DMS114 treated with DMSO at 0.1 percent for 48 hours (cell line): ENCODE measurements around the gene IFNAR1.

Source experiments
- DNase-seq: peaks from one replicate; lab custom pipeline; 2025; ENCODE audit not compliant: unreplicated experiment; lab: John Stamatoyannopoulos, UW

The IFNAR1 gene

DNA sequence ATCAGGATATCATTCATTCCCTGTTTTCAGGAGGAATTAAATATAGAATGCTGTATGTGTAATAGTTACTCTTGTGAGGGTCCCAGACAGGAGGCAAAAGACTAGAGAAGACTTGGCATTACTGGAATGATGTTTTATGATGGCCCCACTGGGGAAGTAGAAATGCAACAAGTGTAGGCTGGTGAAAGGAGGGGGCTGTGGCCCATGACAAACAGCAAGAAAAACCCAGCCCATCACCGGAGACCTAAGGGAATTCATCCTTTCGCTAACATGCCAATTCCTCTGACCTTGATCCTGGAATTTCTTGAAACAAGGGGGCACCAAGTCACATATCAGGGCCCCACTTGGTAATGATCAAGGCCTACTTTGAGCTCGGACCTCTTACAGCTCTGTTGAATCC, 72.9 kb downstream of the IFNAR1 start:
- no peak for DNase-seq

DNA sequence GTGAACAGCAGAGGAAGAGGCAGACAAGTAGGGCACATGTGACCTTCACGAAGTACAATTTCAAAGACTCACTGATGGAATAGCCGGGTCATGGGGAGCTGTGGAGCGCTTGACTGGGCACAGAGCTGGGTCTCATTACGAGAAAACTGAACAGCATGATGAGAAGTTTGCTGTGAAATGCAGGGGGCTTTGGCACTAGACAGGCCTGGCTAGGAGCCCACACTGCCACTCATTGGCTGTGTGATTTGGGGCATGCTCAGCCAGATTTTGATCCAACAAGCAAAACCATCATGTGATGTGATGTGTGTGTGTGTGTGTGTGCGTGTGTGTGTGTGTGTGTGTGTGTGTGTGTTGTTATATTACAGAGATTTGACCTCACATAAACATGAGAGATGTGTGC, 73.6 kb downstream of the IFNAR1 start:
- DNase-seq, result no peak

DNA sequence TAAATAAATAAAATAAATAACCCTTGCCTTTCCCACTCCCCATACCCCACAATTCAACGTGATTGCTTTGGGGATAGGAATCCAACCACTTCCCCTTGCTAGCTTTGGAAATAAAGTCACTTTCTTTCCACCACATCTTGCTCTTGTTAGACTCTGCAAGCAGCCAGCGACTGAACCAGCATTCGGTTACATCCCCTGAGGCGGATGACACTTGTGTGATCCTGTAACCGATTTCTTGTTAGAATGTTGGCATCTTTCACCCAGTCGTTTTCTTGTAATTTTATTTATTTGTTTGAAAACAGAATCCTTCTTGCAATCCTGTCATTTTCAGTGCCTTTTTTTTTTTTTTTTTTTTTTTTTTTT, 76.8 kb downstream of the IFNAR1 start:
- DNase-seq, result no peak

DNA sequence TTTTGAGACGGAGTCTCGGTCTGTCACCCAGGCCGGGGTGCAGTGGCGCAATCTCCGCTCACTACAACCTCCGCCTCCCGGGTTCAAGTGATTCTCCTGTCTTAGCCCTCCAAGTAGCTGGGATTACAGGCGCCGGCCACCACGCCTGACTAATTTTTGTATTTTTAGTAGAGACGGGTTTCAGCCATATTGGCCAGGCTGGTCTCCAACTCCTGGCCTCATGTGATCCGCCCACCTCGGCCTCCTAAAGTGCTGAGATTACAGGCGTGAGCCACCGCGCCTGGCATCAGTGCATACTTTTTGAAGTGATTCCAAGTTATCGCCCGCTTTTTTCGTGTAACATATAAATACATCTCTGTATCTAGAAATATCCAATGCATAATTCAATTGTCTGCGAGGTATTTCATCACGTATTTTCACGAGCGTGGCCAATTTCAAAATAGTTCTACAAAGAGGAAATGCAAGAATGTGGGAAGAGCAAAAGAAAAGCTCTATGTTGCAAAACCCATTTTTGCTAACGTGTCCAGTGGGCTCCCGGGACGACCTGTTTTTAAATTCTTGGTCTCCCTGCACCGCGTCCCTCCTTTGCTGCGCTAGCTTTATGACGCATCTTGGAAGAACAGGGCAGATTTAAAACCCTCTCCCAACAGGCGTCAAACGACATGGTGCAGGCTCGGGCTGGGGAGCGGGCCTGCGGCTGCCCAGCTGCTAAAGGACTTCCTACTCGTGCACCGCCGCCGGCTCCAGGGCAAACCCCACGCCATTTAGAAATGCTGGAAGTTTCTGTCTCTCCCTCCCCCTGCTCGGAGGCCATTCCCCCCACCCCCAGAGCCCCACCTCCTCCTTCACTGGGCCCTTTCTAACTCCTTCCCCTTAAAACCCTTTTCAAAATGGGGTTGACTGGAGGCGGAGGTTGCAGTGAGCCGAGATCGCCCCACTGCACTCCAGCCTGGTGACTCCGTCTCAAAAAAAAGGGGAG, 77.5 kb downstream of the IFNAR1 start:
- peak; percentile 14 for DNase-seq

DNA sequence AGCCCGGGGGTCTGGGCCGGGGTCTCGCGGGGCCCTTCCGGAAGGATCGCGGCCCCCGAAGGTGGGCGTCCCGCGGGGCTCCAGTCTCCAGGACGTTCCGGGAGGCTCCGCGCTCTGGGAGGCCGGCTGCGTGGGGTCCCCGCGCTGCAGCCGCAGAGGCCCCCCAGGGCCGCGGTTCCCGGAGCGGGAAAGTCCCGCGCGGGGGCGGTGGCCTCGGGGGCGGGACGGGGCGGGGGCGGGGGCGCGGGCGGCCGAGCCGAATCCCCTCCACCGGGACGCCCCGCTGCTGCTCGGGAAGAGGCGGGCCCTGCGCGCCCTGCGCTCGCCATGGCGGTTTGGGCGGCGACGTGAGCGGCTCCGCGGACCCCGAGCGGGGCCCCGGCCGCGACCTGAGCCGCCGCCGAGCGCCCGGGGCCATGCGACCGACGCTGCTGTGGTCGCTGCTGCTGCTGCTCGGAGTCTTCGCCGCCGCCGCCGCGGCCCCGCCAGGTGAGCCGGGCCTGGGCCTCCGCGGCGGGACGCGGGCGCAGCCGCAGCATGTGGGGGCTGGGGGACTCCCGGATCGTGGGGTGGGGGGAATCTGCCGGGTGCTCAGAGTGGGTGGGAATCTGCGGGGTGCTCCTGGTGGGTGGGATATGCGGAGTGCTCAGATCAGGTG, 78.5 kb downstream of the IFNAR1 start, which contains the start of gene IFNGR2:
TSS of gene IFNGR2 (plus strand) at position 286 of the 658 bp plus-strand sequence. CDS start at position 417, 131 bp downstream.
- no peak for DNase-seq

DNA sequence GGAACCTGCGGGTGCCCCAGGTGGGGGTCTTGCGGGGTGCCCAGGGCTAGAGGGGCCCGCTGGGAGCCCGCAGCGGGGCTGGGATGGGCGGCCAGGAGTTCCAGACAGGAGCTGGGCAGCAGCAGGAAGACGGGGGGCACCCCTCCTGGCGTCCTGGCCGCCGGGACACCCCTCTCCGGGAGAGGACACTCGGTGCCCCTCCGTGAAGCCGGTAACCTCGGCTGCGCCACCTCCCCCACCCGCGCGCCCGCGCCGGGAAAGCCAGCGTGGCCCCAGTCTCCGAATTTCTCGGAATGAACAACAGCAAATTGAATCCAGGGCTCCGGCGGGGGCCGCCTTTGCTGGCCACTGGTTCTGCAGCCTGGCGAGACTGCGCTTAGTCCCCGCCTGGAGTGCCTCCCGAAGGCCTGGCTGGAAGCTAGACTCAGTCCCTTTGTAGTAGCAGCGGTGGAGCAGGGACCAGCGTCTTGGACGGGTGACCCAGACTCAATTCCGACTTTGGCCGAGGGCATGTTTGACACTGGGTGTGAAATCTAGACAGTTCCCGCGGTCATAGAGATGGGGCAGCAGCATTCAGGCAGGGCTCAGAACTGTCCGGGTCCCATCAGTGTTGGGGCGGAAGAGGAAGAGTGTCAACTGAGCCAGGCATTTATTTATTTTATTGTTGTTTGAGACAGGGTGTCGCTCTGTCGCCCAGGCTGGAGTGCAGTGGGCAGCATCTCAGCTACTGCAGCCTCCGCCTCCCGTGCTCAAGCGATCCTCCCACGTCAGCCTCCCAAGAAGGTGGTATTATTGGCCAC, 79.2 kb downstream of the IFNAR1 start:
- DNase-seq, result no peak

DNA sequence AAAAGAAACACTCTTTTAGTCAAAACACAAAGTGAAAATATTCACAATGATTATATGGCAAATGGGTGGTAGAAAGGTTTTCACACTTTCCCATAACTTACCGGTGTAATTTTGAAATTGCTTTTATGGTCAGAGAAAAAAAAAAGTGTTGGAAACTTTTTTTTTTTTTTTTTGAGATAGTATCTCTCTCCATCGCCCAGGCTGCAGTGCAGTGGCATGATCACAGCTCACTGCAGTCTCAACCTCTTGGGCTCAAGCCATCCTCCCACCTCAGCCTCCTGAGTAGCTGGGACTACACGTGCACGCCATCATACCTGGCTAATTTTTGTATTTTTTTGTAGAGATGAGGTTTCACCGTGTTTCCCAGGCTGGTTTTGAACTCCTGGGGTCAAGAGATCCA, 81.7 kb downstream of the IFNAR1 start:
- no peak for DNase-seq
